ENCODE measurements around the gene MAP7. TPM values are rescaled to one million over a fixed set of nuclear protein-coding genes. Genes with fewer than 3 reads are reported as not detected.

Gene MAP7
- polyA plus RNA-seq, 2 of the 4 experiments (the other 2 are of a cell fraction) = 60.6 to 64.5 TPM

DNA sequence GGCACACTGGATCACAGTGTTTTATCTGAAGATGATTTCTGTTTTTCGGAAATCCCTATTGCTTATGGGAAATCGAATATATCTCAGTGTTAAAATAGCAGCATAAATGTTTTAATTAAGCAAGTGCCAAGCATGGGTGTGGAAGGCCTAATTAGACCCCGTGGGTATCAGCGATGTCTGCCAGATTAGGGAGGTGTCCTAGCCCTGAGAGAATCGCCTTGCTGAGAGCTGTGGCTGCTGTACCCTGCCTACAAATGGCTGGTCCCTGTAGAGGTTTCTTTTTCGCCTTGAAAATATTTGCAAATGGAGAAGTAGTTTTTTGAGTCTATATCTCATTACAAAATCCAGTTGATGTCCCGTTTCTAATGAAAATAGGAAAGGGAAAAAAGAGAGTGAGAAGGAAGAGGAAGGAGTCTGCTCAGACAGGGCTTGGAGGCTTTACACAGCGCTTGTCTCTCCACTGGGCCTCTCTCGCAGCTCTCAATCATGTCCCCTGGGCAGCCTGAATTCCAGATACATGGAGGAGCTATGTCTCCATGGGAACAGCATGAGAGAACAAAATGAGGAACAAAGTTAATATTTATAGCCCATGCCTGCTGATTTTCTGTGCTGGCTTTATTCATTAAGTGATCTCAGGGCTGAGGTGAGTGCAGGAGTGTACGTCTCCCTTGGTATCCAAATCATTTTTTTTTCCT is 225.4 kb downstream of the MAP7 start:
- no peak for DNase-seq (ENCODE audit: low read depth in 1 of 2, low spot score in 1 of 2)
- ChIA-PET POLR2A (no interaction called here), CTCF (interaction anchor here (0.7 to 1.6 kb wide), 3 partner anchors 8 to 874 kb away, joined by 3 to 7 read pairs (median 3); no protein-coding TSS in a partner anchor)
- H3K9me3 ChIP-seq = no peaks in the 10 kb centered on the region
- no peak overlapping the region for H3K4me2 ChIP-seq
- H3K4me3 ChIP-seq = no peak overlapping the region
- no peak for ATAC-seq
- no peaks in the 10 kb centered on the region for H3K4me1 ChIP-seq
- FAIRE-seq = no peak
- TF ChIP-seq, protein P1, sequence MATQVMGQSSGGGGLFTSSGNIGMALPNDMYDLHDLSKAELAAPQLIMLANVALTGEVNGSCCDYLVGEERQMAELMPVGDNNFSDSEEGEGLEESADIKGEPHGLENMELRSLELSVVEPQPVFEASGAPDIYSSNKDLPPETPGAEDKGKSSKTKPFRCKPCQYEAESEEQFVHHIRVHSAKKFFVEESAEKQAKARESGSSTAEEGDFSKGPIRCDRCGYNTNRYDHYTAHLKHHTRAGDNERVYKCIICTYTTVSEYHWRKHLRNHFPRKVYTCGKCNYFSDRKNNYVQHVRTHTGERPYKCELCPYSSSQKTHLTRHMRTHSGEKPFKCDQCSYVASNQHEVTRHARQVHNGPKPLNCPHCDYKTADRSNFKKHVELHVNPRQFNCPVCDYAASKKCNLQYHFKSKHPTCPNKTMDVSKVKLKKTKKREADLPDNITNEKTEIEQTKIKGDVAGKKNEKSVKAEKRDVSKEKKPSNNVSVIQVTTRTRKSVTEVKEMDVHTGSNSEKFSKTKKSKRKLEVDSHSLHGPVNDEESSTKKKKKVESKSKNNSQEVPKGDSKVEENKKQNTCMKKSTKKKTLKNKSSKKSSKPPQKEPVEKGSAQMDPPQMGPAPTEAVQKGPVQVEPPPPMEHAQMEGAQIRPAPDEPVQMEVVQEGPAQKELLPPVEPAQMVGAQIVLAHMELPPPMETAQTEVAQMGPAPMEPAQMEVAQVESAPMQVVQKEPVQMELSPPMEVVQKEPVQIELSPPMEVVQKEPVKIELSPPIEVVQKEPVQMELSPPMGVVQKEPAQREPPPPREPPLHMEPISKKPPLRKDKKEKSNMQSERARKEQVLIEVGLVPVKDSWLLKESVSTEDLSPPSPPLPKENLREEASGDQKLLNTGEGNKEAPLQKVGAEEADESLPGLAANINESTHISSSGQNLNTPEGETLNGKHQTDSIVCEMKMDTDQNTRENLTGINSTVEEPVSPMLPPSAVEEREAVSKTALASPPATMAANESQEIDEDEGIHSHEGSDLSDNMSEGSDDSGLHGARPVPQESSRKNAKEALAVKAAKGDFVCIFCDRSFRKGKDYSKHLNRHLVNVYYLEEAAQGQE (IDR thresholded peaks at IDR 0.05) = no peak
- TF ChIP-seq EHF (CRISPR knock-in tag; IDR thresholded peaks at IDR 0.05) = no peak
- TF ChIP-seq RCOR1 (IDR thresholded peaks at IDR 0.05; ENCODE audit: low read depth, low read length) = no peak
- TF ChIP-seq POLR2AphosphoS2 (conservative IDR thresholded peaks at IDR 0.05; ENCODE audit: low read length) = no peak
- TF ChIP-seq, protein P2, sequence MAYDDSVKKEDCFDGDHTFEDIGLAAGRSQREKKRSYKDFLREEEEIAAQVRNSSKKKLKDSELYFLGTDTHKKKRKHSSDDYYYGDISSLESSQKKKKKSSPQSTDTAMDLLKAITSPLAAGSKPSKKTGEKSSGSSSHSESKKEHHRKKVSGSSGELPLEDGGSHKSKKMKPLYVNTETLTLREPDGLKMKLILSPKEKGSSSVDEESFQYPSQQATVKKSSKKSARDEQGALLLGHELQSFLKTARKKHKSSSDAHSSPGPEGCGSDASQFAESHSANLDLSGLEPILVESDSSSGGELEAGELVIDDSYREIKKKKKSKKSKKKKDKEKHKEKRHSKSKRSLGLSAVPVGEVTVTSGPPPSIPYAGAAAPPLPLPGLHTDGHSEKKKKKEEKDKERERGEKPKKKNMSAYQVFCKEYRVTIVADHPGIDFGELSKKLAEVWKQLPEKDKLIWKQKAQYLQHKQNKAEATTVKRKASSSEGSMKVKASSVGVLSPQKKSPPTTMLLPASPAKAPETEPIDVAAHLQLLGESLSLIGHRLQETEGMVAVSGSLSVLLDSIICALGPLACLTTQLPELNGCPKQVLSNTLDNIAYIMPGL (CRISPR knock-in tag; IDR thresholded peaks at IDR 0.05; ENCODE audit: borderline replicate concordance) = no peak
- no peak for TF ChIP-seq CEBPB (IDR thresholded peaks at IDR 0.05)
- no peak for TF ChIP-seq MAFK (IDR thresholded peaks at IDR 0.05; ENCODE audit: partially characterized antibody)
- TF ChIP-seq, protein P3, sequence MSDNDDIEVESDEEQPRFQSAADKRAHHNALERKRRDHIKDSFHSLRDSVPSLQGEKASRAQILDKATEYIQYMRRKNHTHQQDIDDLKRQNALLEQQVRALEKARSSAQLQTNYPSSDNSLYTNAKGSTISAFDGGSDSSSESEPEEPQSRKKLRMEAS (IDR thresholded peaks at IDR 0.05) = no peak
- TF ChIP-seq, protein P4, sequence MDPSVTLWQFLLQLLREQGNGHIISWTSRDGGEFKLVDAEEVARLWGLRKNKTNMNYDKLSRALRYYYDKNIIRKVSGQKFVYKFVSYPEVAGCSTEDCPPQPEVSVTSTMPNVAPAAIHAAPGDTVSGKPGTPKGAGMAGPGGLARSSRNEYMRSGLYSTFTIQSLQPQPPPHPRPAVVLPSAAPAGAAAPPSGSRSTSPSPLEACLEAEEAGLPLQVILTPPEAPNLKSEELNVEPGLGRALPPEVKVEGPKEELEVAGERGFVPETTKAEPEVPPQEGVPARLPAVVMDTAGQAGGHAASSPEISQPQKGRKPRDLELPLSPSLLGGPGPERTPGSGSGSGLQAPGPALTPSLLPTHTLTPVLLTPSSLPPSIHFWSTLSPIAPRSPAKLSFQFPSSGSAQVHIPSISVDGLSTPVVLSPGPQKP (IDR thresholded peaks at IDR 0.05; ENCODE audit: low read depth, low read length) = no peak
- TF ChIP-seq, protein P5, sequence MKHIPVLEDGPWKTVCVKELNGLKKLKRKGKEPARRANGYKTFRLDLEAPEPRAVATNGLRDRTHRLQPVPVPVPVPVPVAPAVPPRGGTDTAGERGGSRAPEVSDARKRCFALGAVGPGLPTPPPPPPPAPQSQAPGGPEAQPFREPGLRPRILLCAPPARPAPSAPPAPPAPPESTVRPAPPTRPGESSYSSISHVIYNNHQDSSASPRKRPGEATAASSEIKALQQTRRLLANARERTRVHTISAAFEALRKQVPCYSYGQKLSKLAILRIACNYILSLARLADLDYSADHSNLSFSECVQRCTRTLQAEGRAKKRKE (CRISPR knock-in tag; IDR thresholded peaks at IDR 0.05; ENCODE audit: low read depth) = no peak
- TF ChIP-seq, protein P6, sequence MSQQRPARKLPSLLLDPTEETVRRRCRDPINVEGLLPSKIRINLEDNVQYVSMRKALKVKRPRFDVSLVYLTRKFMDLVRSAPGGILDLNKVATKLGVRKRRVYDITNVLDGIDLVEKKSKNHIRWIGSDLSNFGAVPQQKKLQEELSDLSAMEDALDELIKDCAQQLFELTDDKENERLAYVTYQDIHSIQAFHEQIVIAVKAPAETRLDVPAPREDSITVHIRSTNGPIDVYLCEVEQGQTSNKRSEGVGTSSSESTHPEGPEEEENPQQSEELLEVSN (IDR thresholded peaks at IDR 0.05; ENCODE audit: borderline replicate concordance, low read depth) = no peak
- TF ChIP-seq, protein P7, sequence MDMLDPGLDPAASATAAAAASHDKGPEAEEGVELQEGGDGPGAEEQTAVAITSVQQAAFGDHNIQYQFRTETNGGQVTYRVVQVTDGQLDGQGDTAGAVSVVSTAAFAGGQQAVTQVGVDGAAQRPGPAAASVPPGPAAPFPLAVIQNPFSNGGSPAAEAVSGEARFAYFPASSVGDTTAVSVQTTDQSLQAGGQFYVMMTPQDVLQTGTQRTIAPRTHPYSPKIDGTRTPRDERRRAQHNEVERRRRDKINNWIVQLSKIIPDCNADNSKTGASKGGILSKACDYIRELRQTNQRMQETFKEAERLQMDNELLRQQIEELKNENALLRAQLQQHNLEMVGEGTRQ (IDR thresholded peaks at IDR 0.05) = no peak
- no peak for TF ChIP-seq TFCP2L1 (CRISPR knock-in tag; IDR thresholded peaks at IDR 0.05)
- no peak for TF ChIP-seq HEYL (CRISPR knock-in tag; IDR thresholded peaks at IDR 0.05)
- TF ChIP-seq CBX8 (IDR thresholded peaks at IDR 0.05) = no peak
- no peak overlapping the region for H3K27ac ChIP-seq
- 78% methylated on average over 10 of the region's 10 CpGs for WGBS (ENCODE audit: missing lambda C conversion rate)
